GM03348 (cell line): ENCODE measurements around the gene UBN1.

Experiments used
- DNase-seq: peaks from one replicate; pipeline ENCODE4 v3.0.0; 2012; ENCODE audit warnings: low spot score

The UBN1 gene

GRCh38 chr16:4846901-4847773, at the start of gene UBN1, which contains the start of gene GLYR1:
TSS of gene UBN1 (plus strand) at chr16:4847481. CDS start at chr16:4852918, 5,437 bp downstream.
TSS of gene GLYR1 (minus strand) at chr16:4847288. CDS start at chr16:4847265, 23 bp downstream.
- peak; percentile 99 for DNase-seq

GRCh38 chr16:4797805-4798252, 49.5 kb upstream of the UBN1 start:
- no peak for DNase-seq

GRCh38 chr16:4798456-4798855, 48.8 kb upstream of the UBN1 start:
- DNase-seq: no peak

- DNase-seq: no peak
These were observed 48.0 kb upstream of the UBN1 start for GRCh38 chr16:4799171-4799855.

GRCh38 chr16:4800290-4801041, 46.8 kb upstream of the UBN1 start:
- no peak for DNase-seq

- no peak for DNase-seq
These were observed 46.0 kb upstream of the UBN1 start for GRCh38 chr16:4801051-4801961.

GRCh38 chr16:4801962-4802658, 45.2 kb upstream of the UBN1 start, which contains the start of gene ROGDI:
TSS of gene ROGDI (minus strand) at chr16:4802633. CDS start at chr16:4802571, 62 bp downstream.
- peak; percentile 66 for DNase-seq

GRCh38 chr16:4802659-4803287, 44.5 kb upstream of the UBN1 start:
- peak; percentile 100 for DNase-seq

- DNase-seq: no peak
These were observed 43.9 kb upstream of the UBN1 start for GRCh38 chr16:4803401-4803844.

- DNase-seq: no peak
These were observed 43.2 kb upstream of the UBN1 start for GRCh38 chr16:4803898-4804762.

GRCh38 chr16:4805231-4805630, 42.0 kb upstream of the UBN1 start:
- no peak for DNase-seq

- no peak for DNase-seq
These were observed 41.0 kb upstream of the UBN1 start for GRCh38 chr16:4806280-4806679.

GRCh38 chr16:4811242-4811641, 36.0 kb upstream of the UBN1 start:
- no peak for DNase-seq

GRCh38 chr16:4811773-4812172, 35.5 kb upstream of the UBN1 start:
- DNase-seq: no peak

GRCh38 chr16:4813251-4814003, 33.9 kb upstream of the UBN1 start:
- no peak for DNase-seq

- DNase-seq: no peak
These were observed 33.2 kb upstream of the UBN1 start for GRCh38 chr16:4814046-4814445.

GRCh38 chr16:4814542-4815173, 32.6 kb upstream of the UBN1 start:
- no peak for DNase-seq

- no peak for DNase-seq
These were observed 26.6 kb upstream of the UBN1 start for GRCh38 chr16:4820652-4821051.
